Stomach (tissue), 9 donors: Measurements from ENCODE around the gene CEMIP. TPM values are rescaled to one million over a fixed set of nuclear protein-coding genes. Genes with fewer than 3 reads are reported as not detected.
A peak's percentile ranks its signal among the peaks of the same experiment; 100 is the strongest.

Source experiments
- DNase-seq, 2 donors: peaks; one replicate each; pipeline versions ENCODE4 v3.0.0 to v3.0.0-alpha.2; 2013 to 2019
- H3K27ac ChIP-seq, 5 donors: fragments of 200-600 bp in 4 of 5; sonication (generic) in 4 of 5; one replicate each; pipeline ENCODE4 v1.5.1; 2013 to 2019; ENCODE audit warnings: mild to moderate bottlenecking in 1 of 5, moderate library complexity in 1 of 5
- H3K27me3 ChIP-seq, 3 donors: fragments of 200-600 bp; sonication (generic); one replicate each; pipeline ENCODE4 v1.5.1; 2017 to 2019; ENCODE audit warnings: mixed run types in 1 of 3
- H3K36me3 ChIP-seq, 4 donors: fragments of 200-600 bp; sonication (generic); 1 replicate in 3 of 4; 2 replicates in 1 of 4; pipeline ENCODE4 v1.5.1; 2016 to 2019
- H3K4me1 ChIP-seq, 4 donors: fragments of 200-600 bp; sonication (generic); one replicate each; pipeline ENCODE4 v1.5.1; 2016 to 2019
- H3K4me3 ChIP-seq, 4 donors: fragments of 200-600 bp; sonication (generic) in 3 of 4; one replicate each; pipeline ENCODE4 v1.5.1; 2016 to 2019; ENCODE audit warnings: mild to moderate bottlenecking in 1 of 4
- H3K9me3 ChIP-seq, 4 donors: fragments of 200-600 bp; sonication (generic); one replicate each; pipeline ENCODE4 v1.5.1; 2016 to 2019
- EP300 ChIP-seq: sonication (generic); formaldehyde crosslinking; IDR thresholded peaks from one replicate; pipeline ENCODE4 v1.6.1; 2017; ENCODE audit warnings: antibody characterized with exemption
- POLR2A ChIP-seq, 4 donors: fragments of 450-650 bp; IDR thresholded peaks; one replicate each; pipeline ENCODE4 v1.6.1; 2016; ENCODE audit warnings: antibody characterized with exemption in 4 of 4, control low read depth in 2 of 4, mild to moderate bottlenecking in 1 of 4, moderate library complexity in 1 of 4
- POLR2AphosphoS5 ChIP-seq, 3 donors: sonication (generic); formaldehyde crosslinking; IDR thresholded peaks; one replicate each; pipeline ENCODE4 v1.6.1; 2016; ENCODE audit warnings: antibody characterized with exemption in 3 of 3
- WGBS, 5 donors: extraction: QIAGEN DNeasy Blood & Tissue Kit in 3 of 5; methylation state at CpG; one replicate each; pipeline versions ENCODE4 v1.1.5 to v1.1.7; 2013 to 2018; 5-methylcytosine and 5-hydroxymethylcytosine counted together
- intact Hi-C: fragments of 100-400 bp; cut with DNase I; formaldehyde crosslinking; loops from one replicate; pipeline ENCODE4 v1.15.1; 2023; ENCODE audit warnings: low total_unique reads
- polyA plus RNA-seq, 3 donors: library from polyadenylated mRNA; stranded (reverse); fragments of 200-250 nt; gene quantifications; one replicate each; pipeline ENCODE4 v1.2.3, GENCODE V29; 2013
- total RNA-seq, 5 donors: library from RNA; depleted of rRNA; stranded (reverse); fragments of >200 nt; gene quantifications; one replicate each; pipeline versions ENCODE4 v1.1.0 to v1.2.3, GENCODE V29; 2014 to 2016
- TF ChIP-seq, protein P1 (sequence below), 7 experiments: fragments of 450-650 bp in 4 of 7; fragments of 200-600 bp in 3 of 7; sonication (generic) in 3 of 7; IDR thresholded peaks; one replicate each; pipeline ENCODE4 v1.5.1; 2016 to 2019; ENCODE audit warnings: antibody characterized with exemption in 7 of 7, control low read depth in 2 of 7, mild to moderate bottlenecking in 1 of 7
- donor health status: healthy with polysubstance abuse.
- donor health status: Bipolar disorder and iron deficiency.
- donor health status: healthy.

Gene CEMIP
- total and polyA plus RNA-seq, 8 donors = 0.53 to 2.6 (median 1.4) TPM; not detected in 4

DNA sequence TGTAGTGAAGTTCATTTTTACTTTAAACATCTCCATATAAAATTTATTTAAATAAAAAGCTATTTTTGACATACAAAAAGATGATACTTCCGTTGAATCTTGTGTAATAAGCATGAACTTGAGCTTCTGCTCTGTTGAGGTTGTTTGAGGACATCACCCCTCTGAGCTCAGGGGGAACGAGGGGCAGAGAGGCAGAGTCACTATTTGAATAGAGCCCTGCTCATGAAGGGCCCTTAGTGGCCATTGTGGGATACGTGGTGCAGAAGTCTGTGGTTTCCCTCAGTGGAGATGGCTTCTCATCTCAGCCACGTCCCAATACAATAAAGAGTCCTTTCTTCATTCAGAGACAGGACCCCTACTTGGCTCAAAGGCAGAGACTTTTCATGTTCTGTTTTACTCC, 10.6 kb downstream of the CEMIP start:
- 74 to 82% (median 79%) methylated on average over 4 of the region's 4 CpGs for WGBS, 5 donors
- H3K36me3 ChIP-seq = no peaks in the 10 kb centered on the region
- no peaks in the 10 kb centered on the region for H3K4me1 ChIP-seq
- intact Hi-C loops = loop anchor here (10.0 kb wide), 1 partner anchor 175 kb away; no protein-coding TSS in a partner anchor
- H3K27ac ChIP-seq = no peak overlapping the region
- no peaks in the 10 kb centered on the region for H3K9me3 ChIP-seq
- H3K27me3 ChIP-seq = peaks cover 0 to 45% (median 0%) of the 10 kb centered on the region in 3 donors
- no peak for TF ChIP-seq POLR2A (IDR thresholded peaks at IDR 0.05)
- TF ChIP-seq, protein P1, sequence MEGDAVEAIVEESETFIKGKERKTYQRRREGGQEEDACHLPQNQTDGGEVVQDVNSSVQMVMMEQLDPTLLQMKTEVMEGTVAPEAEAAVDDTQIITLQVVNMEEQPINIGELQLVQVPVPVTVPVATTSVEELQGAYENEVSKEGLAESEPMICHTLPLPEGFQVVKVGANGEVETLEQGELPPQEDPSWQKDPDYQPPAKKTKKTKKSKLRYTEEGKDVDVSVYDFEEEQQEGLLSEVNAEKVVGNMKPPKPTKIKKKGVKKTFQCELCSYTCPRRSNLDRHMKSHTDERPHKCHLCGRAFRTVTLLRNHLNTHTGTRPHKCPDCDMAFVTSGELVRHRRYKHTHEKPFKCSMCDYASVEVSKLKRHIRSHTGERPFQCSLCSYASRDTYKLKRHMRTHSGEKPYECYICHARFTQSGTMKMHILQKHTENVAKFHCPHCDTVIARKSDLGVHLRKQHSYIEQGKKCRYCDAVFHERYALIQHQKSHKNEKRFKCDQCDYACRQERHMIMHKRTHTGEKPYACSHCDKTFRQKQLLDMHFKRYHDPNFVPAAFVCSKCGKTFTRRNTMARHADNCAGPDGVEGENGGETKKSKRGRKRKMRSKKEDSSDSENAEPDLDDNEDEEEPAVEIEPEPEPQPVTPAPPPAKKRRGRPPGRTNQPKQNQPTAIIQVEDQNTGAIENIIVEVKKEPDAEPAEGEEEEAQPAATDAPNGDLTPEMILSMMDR (IDR thresholded peaks at IDR 0.05) = no peak
- no peak for TF ChIP-seq EP300
- TF ChIP-seq POLR2AphosphoS5 (IDR thresholded peaks at IDR 0.05) = no peak
- DNase-seq = no peak
- no peak overlapping the region for H3K4me3 ChIP-seq

DNA sequence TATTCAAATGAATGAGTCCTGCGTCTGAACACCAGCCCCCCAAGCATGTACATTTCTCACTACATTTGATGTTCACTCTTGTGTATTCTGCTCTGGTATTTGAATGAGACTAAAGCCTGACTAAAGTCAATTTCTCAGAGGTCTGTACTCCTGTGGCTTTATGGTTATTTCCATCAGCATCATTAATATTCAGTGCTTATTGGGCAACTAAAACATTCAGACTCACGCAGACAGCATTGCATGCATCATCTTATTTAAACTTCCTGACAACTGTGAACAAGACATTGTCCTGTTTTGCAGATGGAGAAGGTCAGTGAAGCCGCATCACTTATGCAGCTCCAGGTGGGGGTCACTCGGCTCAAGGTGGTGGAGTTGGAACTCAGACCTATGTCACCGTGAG, 11.1 kb downstream of the CEMIP start:
- Histone ChIP-seq H3K4me1 (no peaks in the 10 kb centered on the region), H3K36me3 (no peaks in the 10 kb centered on the region), H3K9me3 (no peaks in the 10 kb centered on the region), H3K4me3 (no peak overlapping the region), H3K27ac (no peak overlapping the region), H3K27me3 (peaks cover 0 to 49% (median 0%) of the 10 kb centered on the region in 3 donors)
- no peak for DNase-seq
- TF ChIP-seq, protein P1 (IDR thresholded peaks at IDR 0.05) = no peak
- TF ChIP-seq EP300 (no peak), POLR2AphosphoS5 (IDR thresholded peaks at IDR 0.05) (no peak), POLR2A (IDR thresholded peaks at IDR 0.05) (no peak)
- 83 to 94% (median 92%) methylated on average over 5 of the region's 5 CpGs for WGBS, 5 donors
- intact Hi-C loops = no loop called here

DNA sequence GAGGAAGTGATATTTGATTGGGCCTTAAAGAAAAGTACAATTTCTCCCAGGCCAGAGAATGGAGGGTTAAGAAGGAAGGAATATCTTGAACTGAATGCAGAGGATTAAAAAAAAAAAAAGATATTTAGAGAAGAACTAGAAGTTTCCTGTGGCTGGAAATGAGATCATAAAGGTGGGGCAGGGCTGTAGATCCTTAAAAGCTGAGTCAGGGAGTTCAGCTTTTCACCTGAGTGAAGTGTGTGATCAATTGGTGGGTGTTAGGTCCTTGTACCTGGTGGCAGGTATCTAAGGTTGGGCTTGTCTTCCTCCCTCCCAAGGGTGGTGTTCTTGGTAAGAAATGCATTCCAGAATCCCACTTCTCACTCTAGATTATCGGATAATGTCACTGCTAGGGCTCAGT, 11.8 kb downstream of the CEMIP start:
- Histone ChIP-seq H3K4me3 (no peak overlapping the region), H3K36me3 (no peaks in the 10 kb centered on the region), H3K27ac (no peak overlapping the region), H3K9me3 (no peaks in the 10 kb centered on the region), H3K27me3 (peaks cover 0 to 49% (median 0%) of the 10 kb centered on the region in 3 donors), H3K4me1 (peaks cover 0 to 2% (median 1%) of the 10 kb centered on the region in 4 donors)
- intact Hi-C loops = no loop called here
- DNase-seq = no peak
- TF ChIP-seq POLR2AphosphoS5 (IDR thresholded peaks at IDR 0.05) = no peak
- TF ChIP-seq EP300 = no peak
- TF ChIP-seq POLR2A (IDR thresholded peaks at IDR 0.05) = no peak
- TF ChIP-seq, protein P1 (IDR thresholded peaks at IDR 0.05) = no peak
- 79 to 98% (median 96%) methylated on average over 1 of the region's 1 CpG for WGBS, 5 donors

DNA sequence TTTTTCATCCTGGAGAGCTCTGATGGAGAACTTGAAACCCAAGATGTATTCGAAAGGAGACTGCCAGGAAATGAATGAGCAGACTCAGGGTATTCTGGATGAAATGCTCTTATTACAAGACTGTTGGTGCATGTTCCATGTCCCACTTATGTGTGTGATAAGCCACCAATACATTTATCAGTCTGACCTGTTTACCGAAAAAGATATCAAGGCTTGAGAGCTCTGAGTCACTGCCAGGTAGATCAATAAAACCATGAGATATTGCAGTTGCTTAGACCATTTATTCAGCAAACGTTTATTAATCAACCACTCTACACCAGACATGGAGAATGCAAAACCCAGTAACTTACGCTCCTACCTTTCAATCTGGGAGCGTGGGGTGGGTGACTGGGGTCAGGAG, 17.2 kb downstream of the CEMIP start:
- DNase-seq = peak in 1 of 2 donors; percentile 23
- H3K27me3 ChIP-seq = peaks cover 0 to 45% (median 0%) of the 10 kb centered on the region in 3 donors
- WGBS, 5 donors = 23 to 38% (median 31%) methylated on average over 5 of the region's 5 CpGs
- H3K9me3 ChIP-seq = no peaks in the 10 kb centered on the region
- no peaks in the 10 kb centered on the region for H3K36me3 ChIP-seq
- intact Hi-C loops = no loop called here
- H3K4me1 ChIP-seq = peaks cover 0 to 16% (median 12%) of the 10 kb centered on the region in 4 donors
- no peak overlapping the region for H3K4me3 ChIP-seq
- TF ChIP-seq POLR2A (IDR thresholded peaks at IDR 0.05) (no peak), POLR2AphosphoS5 (IDR thresholded peaks at IDR 0.05) (peak in 1 of 3 donors; percentile 38), EP300 (no peak)
- TF ChIP-seq, protein P1 (IDR thresholded peaks at IDR 0.05) = no peak
- H3K27ac ChIP-seq = no peak overlapping the region
